B cell (primary cell): ENCODE measurements around the gene C15orf40. TPM values are rescaled to one million over a fixed set of nuclear protein-coding genes. Genes with fewer than 3 reads are reported as not detected.

Experiments used
- ATAC-seq: fragments of 200-7000 bp; cut with Tn5 transposase; one replicate; pipeline ENCODE4 v1.10.0; 2021; ENCODE audit warnings: low read depth, mild to moderate bottlenecking, moderate number of reproducible peaks, moderate library complexity
- CTCF ChIA-PET: fragments of 350-600 bp; sonication (Branson Sonifier 250); formaldehyde crosslinking; loops from one replicate; lab custom pipeline; 2021; ENCODE audit warnings: antibody characterized with exemption, inconsistent platforms; lab: Charles Lee
- POLR2A ChIA-PET: fragments of 350-600 bp; sonication (Branson Sonifier 250); formaldehyde crosslinking; loops from one replicate; lab custom pipeline; 2021; ENCODE audit warnings: antibody characterized with exemption; lab: Charles Lee
- DNase-seq: peaks from one replicate; pipeline ENCODE4 v3.0.0; 2013
- H2AFZ ChIP-seq: 2 replicates; pipeline ENCODE4 v1.6.1; 2012; ENCODE audit warnings: mild to moderate bottlenecking, low read depth, low read length; ENCODE audit not compliant: insufficient read depth, poor library complexity, severe bottlenecking
- H3K27ac ChIP-seq, 2 donors: 1 replicate in 1 of 2; 2 replicates in 1 of 2; pipeline ENCODE4 v1.5.1; 2012 to 2013; ENCODE audit warnings: low read length in 2 of 2, mild to moderate bottlenecking in 2 of 2, moderate library complexity in 1 of 2
- H3K27me3 ChIP-seq, 4 experiments: fragments of 200-600 bp in 1 of 4; sonication (generic) in 1 of 4; replicated peaks in 1 of 4; 1 replicate in 2 of 4; 2 replicates in 2 of 4; pipeline versions ENCODE4 v1.6.1 to v1.7.0; 2013 to 2016; ENCODE audit warnings: low read length in 3 of 4, mild to moderate bottlenecking in 2 of 4, mixed read lengths in 1 of 4, moderate library complexity in 1 of 4; ENCODE audit not compliant: insufficient read depth in 4 of 4, control insufficient read depth in 3 of 4; ENCODE audit errors: control extremely low read depth in 1 of 4
- H3K36me3 ChIP-seq, 2 experiments: replicated peaks in 1 of 2; 1 replicate in 1 of 2; 2 replicates in 1 of 2; pipeline versions ENCODE4 v1.6.1 to v1.7.1; 2013; ENCODE audit warnings: low read length in 1 of 2; ENCODE audit not compliant: insufficient read depth in 2 of 2, control insufficient read depth in 1 of 2; ENCODE audit errors: control extremely low read depth in 1 of 2, extremely low read depth in 1 of 2
- H3K4me1 ChIP-seq, 2 donors: fragments of 200-600 bp in 1 of 2; sonication (generic) in 1 of 2; 1 replicate in 1 of 2; 2 replicates in 1 of 2; pipeline versions ENCODE4 v1.5.1 to v1.6.1; 2013 to 2017; ENCODE audit warnings: low read length in 2 of 2; ENCODE audit not compliant: control insufficient read depth in 2 of 2, insufficient read depth in 2 of 2
- H3K4me2 ChIP-seq: replicated peaks from 2 replicates; pipeline ENCODE3; 2012; ENCODE audit warnings: mild to moderate bottlenecking, low read depth, low read length; ENCODE audit not compliant: poor library complexity, severe bottlenecking
- H3K4me3 ChIP-seq, 5 experiments: fragments of 200-600 bp in 1 of 5; sonication (generic) in 1 of 5; 1 replicate in 3 of 5; 2 replicates in 2 of 5; pipeline versions ENCODE4 v1.5.1 to v1.7.0; 2011 to 2016; ENCODE audit warnings: low read length in 4 of 5, mild to moderate bottlenecking in 4 of 5, low read depth in 2 of 5, control low read depth in 1 of 5, moderate library complexity in 1 of 5; ENCODE audit not compliant: insufficient read depth in 1 of 5; ENCODE audit errors: control extremely low read depth in 1 of 5, extremely low read depth in 1 of 5
- H3K79me2 ChIP-seq: fragments of 200-600 bp; sonication (generic); one replicate; pipeline ENCODE4 v1.6.0; 2016; ENCODE audit warnings: low read length; ENCODE audit not compliant: control insufficient read depth, insufficient read depth
- H3K9ac ChIP-seq: fragments of 200-600 bp; sonication (generic); 2 replicates; pipeline ENCODE4 v1.6.1; 2017; ENCODE audit warnings: mild to moderate bottlenecking, low read length, moderate library complexity
- H3K9me3 ChIP-seq, 3 donors: one replicate each; pipeline versions ENCODE4 v1.6.1 to v1.7.1; 2013; ENCODE audit warnings: low read length in 2 of 3; ENCODE audit not compliant: control insufficient read depth in 2 of 3, insufficient read depth in 1 of 3; ENCODE audit errors: control extremely low read depth in 1 of 3
- H4K20me1 ChIP-seq: 2 replicates; pipeline ENCODE4 v1.6.0; 2012; ENCODE audit warnings: mild to moderate bottlenecking, low read length; ENCODE audit not compliant: insufficient read depth, control insufficient read depth, poor library complexity, severe bottlenecking
- H3K27ac Mint-ChIP-seq: one replicate; pipeline ENCODE4 v1.8.0; 2021; ENCODE audit warnings: mixed read lengths
- H3K27me3 Mint-ChIP-seq: one replicate; pipeline ENCODE4 v1.8.0; 2021; ENCODE audit warnings: mixed read lengths
- H3K4me1 Mint-ChIP-seq: one replicate; pipeline ENCODE4 v1.8.0; 2021; ENCODE audit warnings: mixed read lengths
- H3K4me3 Mint-ChIP-seq: one replicate; pipeline ENCODE4 v1.8.0; 2021; ENCODE audit warnings: mixed read lengths
- H3K9me3 Mint-ChIP-seq: one replicate; pipeline ENCODE4 v1.8.0; 2022; ENCODE audit warnings: mixed read lengths; ENCODE audit not compliant: insufficient read depth
- CTCF ChIP-seq: fragments of 200-600 bp; IDR thresholded peaks from one replicate; pipeline ENCODE4 v1.8.0; 2022; ENCODE audit warnings: antibody characterized with exemption, mild to moderate bottlenecking
- EZH2 ChIP-seq: IDR thresholded peaks from 2 replicates; pipeline ENCODE4 v1.6.1; 2012; ENCODE audit warnings: borderline replicate concordance, low read depth, mild to moderate bottlenecking, moderate library complexity, low read length; ENCODE audit not compliant: insufficient read depth, poor library complexity, severe bottlenecking
- WGBS: methylation state at CpG from one replicate; pipeline ENCODE4 v1.1.5; 2013; ENCODE audit warnings: missing lambda C conversion rate; ENCODE audit not compliant: insufficient coverage; 5-methylcytosine and 5-hydroxymethylcytosine counted together
- intact Hi-C: fragments of 100-400 bp; cut with micrococcal nuclease; formaldehyde crosslinking; loops from one replicate; pipeline ENCODE4 v1.10.0; 2022
- polyA plus RNA-seq: library from polyadenylated mRNA; depleted of rRNA; stranded (reverse); fragments of >200 nt; gene quantifications from 2 replicates; pipeline ENCODE4 v1.2.3, GENCODE V29; 2012
- total RNA-seq, 2 donors: library from RNA; stranded (reverse); fragments of 120-200 nt in 1 of 2; gene quantifications; 1 replicate in 1 of 2; 2 replicates in 1 of 2; pipeline versions ENCODE4 v1.2.3 to v1.2.4, GENCODE V29; 2013 to 2022

C15orf40 gene
- total and polyA plus RNA-seq, 2 donors (not counting 1 experiment from before 2014, with no cell fraction given): 24.0 to 40.7 TPM

DNA sequence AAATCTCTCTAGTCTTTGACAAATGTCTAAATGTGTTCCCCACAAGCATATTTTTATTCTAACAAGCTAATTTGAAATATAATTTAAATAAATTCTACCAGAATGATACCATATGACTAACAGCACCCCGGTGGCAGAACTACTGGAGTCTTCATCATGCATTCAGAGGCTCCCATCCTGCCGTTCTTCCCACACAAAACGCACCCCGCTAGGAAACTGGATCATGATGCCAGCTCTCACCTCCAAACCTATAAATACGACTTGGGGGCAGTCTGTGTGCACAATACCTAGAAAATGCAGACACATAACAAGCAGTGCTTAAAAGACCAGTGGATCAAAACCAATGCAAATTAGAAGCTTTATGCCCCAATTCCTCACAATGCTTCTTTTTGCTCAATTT lies 67.4 kb downstream of the C15orf40 start:
- ChIA-PET CTCF (no interaction called here), POLR2A (no interaction called here)
- 80% methylated on average over 5 of the region's 5 CpGs for WGBS
- Mint-ChIP-seq H3K27ac (no peak overlapping the region), H3K27me3 (peaks cover 16% of the 10 kb centered on the region), H3K9me3 (no peaks in the 10 kb centered on the region), H3K4me1 (peaks cover 12% of the 10 kb centered on the region), H3K4me3 (no peak overlapping the region)
- H3K9me3 ChIP-seq: no peaks in the 10 kb centered on the region
- no peak overlapping the region for H2AFZ ChIP-seq
- ATAC-seq (no peak), DNase-seq (no peak)
- H3K4me1 ChIP-seq: peaks cover 8 to 9% of the 10 kb centered on the region in 2 donors
- H3K4me2 ChIP-seq: no peak overlapping the region
- H3K36me3 ChIP-seq: no peaks in the 10 kb centered on the region
- H4K20me1 ChIP-seq: no peaks in the 10 kb centered on the region
- TF ChIP-seq CTCF (no peak), EZH2 (no peak)
- H3K9ac ChIP-seq: no peak overlapping the region
- H3K27me3 ChIP-seq: no peaks in the 10 kb centered on the region
- intact Hi-C loops: no loop called here
- H3K27ac ChIP-seq: no peak overlapping the region
- no peak overlapping the region for H3K4me3 ChIP-seq
- H3K79me2 ChIP-seq: no peaks in the 10 kb centered on the region

GRCh38 chr15:82943176-82943575 lies 68.3 kb downstream of the C15orf40 start:
- Mint-ChIP-seq H3K27ac (no peak overlapping the region), H3K27me3 (peaks cover 22% of the 10 kb centered on the region), H3K4me3 (no peak overlapping the region), H3K9me3 (no peaks in the 10 kb centered on the region), H3K4me1 (peaks cover 12% of the 10 kb centered on the region)
- POLR2A ChIA-PET: interaction anchor here (0.5 kb wide), 1 partner anchor 145 kb away, joined by 6 read pairs; no protein-coding TSS in a partner anchor
- Histone ChIP-seq H3K79me2 (no peaks in the 10 kb centered on the region), H3K27ac (no peak overlapping the region), H4K20me1 (no peaks in the 10 kb centered on the region), H2AFZ (no peak overlapping the region), H3K27me3 (no peaks in the 10 kb centered on the region), H3K4me2 (no peak overlapping the region), H3K4me3 (no peak overlapping the region), H3K9ac (no peak overlapping the region), H3K4me1 (peaks cover 8 to 9% of the 10 kb centered on the region in 2 donors), H3K36me3 (no peaks in the 10 kb centered on the region), H3K9me3 (no peaks in the 10 kb centered on the region)
- intact Hi-C loops: no loop called here
- 96% methylated on average over 3 of the region's 3 CpGs for WGBS
- TF ChIP-seq EZH2 (no peak), CTCF (no peak)
- DNase-seq (no peak), ATAC-seq (no peak)
- CTCF ChIA-PET: no interaction called here
